Measurements from ENCODE around the gene XPA.
"Not testable (repeated sequence)": the region's sequence is repeated elsewhere in the genome, so short reads cannot be mapped to it uniquely, and the experiment has no call there.

The XPA gene

DNA sequence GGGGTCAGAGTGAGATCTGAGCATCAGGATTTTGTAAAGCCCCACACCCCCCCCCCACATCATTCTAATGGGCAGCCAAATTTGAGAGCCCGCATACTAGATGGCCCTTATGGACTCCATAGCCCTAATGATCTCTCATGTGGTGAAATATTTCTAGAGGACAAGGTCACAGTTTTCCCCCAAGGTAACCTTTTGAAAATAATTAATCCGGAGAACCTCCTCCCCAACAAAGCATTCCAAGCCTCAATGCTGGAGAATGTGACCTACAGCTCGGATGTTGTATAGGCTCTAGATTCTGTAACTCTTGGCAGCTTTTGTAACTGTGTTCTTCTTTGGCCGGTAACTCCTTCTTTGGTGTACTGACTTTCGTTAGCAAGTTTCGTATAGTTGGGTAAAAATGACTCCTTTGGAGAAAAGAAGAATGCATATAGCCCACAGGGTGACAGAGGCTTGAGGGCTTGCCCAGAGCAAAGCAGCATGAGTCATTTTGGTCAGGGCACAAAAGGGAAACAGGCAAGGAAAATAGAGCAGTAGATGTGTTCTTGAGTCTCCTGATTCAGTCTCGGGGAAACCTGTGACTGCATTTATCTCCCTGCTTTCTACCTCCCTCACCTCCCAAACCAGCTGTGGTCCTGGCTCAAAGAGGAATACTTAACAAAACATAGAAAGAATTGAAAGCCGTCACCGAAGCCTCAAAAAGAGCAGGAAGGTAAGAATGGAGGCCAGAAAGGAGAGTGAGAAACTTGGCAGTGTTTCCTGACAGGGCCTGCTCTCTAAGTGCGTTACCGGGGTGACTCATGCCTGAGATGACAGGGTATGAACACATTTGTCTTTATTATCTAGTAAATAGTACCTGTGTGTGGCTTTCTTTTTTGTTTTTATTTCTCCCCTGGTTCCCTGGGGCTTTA lies 6.6 kb upstream of the XPA start:
- DNase-seq (ENCODE audit: low read depth in 1 of 2, low spot score in 1 of 2): no peak

DNA sequence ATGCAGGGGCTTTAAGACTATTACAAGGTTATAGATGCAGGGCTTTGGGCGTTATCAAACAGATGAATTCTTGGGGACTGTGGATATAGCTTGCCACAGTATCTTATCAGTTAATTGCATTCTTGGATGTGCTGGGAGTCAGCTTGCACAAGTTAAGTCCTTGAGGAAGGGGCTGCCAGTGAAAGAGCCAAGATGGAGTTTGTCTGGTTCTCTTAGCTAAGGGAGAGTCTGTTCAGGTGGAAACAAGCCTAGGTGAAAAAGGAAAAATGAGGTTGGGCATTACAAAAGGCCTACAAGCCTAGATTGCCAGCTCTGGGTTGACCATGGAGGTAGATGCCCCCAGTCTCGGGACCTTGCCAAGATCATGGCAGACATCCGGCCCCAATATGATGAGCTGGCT lies 2.7 kb upstream of the XPA start:
- DNase-seq (ENCODE audit: low read depth in 1 of 2, low spot score in 1 of 2): not testable (repeated sequence)

DNA sequence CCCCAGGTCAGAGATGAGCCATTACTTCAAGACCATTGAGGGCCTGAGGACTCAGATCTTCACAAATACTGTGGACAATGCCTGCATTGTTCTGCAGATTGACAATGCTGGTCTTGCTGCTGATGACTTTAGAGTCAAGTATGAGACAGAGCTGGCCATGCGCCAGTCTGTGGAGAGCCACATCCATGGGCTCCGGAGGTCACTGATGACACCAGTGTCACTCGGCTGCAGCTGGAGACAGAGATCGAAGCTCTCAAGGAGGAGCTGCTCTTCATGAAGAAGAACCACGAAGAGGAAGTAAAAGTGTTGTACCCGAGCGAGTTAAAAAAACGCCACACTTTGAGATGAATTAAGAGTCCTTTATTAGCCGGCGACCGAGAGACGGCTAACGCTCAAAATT lies 2.1 kb upstream of the XPA start:
- DNase-seq (ENCODE audit: low read depth in 1 of 2, low spot score in 1 of 2): not testable (repeated sequence)

DNA sequence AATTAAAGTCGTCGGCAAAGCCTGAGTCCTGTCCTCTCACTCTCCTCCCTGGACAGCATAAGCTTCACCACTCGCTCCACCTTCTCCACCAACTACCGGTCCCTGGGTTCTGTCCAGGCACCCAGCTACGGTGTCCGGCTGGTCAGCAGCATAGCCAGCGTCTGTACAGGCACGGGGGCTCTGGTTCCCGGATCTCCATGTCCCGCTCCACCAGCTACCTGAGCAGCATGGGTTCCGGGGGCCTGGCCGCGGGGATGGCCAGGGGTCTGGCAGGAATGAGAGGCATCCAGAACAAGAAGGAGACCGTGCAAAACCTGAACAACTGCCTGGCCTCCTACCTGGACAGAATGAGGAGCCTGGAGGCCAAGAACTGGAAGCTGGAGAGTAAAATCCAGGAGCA lies 1.7 kb upstream of the XPA start:
- DNase-seq (ENCODE audit: low read depth in 1 of 2, low spot score in 1 of 2): no peak

DNA sequence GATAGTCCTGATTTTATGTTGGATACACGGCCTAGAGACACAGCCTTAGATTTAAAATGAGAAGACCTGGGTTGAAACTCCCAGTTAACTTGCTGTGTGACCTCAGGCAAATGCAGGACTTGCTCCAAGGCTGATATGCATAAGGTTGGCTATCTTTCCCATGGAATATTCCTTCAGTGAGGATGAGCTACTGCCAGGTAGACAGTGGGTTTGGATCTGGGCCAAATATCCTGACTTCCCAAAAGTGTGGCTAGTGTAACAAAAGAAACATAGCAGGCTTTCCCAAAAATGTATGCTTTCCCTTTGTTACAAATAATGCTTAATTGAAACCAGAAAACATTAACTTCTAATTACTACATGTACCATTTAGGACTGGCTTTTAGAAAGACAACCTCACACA lies 697 bp upstream of the XPA start:
- no peak for DNase-seq (ENCODE audit: low read depth in 1 of 2, low spot score in 1 of 2)

DNA sequence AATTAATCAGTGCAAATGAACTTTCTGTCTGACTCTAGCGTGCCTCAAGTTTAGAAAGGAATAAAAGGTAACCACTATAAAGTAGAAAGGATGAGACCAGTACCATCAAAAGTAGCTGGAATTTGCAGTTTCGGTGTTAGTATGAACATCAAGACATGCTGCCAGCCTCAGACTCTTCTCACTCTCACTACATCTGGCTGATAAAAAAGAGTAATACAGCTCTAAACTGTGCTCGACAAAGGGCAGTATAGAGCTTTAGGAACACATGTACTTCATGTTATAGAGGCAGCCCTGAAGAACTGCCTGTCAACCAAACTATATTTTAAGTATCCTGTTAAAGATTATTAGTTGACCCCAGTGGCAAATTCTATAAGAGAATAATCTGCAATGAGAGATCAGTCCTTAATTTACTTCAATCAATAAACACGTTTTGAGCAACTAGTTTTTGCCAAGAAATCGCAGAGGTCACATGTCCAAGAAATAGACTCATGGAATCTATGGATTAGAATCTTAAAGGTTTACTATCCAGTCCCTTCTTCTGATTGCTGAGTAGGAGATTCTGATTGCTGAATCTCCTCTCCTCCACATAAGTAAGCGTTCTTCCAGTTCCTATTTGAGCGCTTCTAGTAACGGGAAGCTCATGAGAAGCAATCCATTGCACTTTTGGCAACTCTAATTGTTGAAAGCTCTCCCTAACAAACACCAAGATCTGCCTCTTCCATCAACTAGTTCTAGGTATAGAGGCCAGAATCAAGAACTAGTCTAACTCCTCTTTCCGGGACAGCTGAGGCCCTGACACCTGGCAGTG lies 941 bp downstream of the XPA start:
- DNase-seq (ENCODE audit: low read depth in 1 of 2, low spot score in 1 of 2): no peak

DNA sequence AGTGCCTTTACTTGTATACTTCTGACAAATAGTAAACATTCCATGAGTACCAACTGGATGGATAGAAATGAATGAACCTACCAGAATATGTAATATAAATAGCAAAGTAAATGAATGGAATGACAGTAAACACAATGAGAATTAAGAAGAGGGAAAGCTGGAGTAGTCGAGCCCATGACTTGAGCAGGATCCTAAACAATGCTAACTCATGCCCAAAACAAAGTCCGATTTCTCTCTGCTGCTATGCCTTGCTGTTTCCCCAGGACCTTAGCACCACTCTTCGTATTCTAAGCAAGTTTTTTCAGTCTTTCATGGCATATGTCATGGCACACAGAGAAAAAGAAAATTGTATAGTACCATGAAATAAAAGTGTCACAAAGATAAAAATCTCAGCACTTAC lies 1.8 kb downstream of the XPA start:
- no peak for DNase-seq (ENCODE audit: low read depth in 1 of 2, low spot score in 1 of 2)

DNA sequence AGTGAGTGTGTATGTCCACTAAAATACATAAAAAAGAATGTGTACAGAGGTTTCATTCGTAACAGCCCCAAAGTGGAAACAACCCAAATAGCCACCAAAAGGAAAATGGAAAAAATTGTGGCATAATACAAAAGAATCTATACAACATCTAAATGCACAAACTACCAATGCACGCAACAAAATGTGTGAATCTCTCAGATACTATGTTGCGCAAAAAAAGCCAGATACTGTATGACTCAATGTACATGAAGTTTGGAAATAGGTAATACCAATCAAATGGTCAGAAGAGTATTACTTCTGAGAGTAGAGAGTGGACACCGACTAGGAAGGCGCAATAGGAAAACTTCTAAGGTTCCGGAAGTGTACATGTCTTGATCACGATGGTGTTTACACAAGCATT lies 2.4 kb downstream of the XPA start:
- no peak for DNase-seq (ENCODE audit: low read depth in 1 of 2, low spot score in 1 of 2)

DNA sequence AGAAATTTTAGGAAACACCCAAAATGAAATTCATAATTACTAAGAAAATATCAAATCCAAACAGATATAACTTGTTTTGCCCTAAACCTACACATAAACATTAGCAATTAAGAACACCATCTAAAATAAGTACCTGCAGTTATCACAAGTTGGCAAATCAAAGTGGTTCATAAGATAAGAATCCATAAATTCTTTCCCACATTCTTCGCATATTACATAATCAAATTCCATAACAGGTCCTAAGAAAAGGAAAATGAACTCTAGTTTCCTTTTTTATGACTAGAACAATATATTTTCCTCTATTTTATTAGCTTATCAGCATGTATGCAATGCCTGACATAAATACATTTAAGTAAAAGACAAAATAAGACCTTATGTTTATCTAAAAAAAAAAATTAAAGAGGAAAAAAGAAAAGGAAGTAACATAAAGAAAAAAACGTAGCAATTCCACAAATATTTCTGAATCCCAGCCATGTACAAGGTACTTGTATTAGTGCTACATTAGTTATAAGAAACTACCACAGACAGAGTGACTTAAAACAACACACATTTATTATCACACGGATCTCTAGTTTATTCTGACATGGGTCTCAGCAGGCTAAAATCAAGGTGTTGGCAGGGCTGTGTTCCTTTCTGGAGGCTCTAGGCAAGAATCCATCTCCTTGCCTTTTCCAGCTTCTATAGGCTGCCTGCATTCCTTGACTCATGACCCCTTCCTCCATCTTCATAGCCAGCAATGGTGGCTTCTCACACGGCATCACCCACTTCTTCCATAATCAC lies 7.5 kb downstream of the XPA start:
- DNase-seq (ENCODE audit: low read depth in 1 of 2, low spot score in 1 of 2): no peak

DNA sequence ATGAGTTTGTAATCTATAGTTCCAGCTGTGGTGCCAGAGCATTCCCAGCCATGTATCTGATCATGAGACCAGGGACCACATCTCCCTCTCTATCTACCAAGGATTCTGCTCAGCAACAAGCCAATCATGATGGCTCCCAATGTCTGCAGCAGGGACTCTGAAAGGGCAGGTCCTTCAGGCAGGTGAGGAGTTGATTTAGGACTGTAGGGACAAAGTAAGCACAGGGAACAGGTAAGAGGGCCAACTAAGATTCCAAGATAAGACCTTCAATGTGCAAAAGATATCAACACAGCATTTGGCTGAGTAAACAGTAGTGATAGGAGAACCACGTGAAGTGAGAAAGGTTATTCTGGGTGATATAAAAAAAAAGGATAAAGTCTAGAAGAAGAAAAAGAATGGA lies 8.5 kb downstream of the XPA start:
- no peak for DNase-seq (ENCODE audit: low read depth in 1 of 2, low spot score in 1 of 2)

DNA sequence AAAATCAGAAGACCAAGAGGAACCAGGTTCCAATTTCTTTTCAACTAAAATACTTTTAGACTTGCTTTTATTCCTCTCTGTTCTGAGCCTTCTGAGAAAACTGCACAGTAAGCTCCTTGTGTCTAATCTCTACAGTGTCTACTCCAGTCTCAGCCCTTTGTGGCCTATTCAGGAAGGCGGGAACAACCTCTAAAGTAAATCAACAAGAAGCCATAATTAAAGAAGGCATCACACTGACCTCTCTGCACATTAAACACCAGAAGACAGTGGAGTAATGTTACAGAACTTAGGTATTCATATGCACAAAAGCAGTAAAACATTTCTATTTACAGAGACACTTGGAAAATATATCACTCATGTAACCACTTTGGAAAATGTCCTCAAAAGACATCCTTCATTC lies 14.9 kb downstream of the XPA start:
- DNase-seq (ENCODE audit: low read depth in 1 of 2, low spot score in 1 of 2): no peak

DNA sequence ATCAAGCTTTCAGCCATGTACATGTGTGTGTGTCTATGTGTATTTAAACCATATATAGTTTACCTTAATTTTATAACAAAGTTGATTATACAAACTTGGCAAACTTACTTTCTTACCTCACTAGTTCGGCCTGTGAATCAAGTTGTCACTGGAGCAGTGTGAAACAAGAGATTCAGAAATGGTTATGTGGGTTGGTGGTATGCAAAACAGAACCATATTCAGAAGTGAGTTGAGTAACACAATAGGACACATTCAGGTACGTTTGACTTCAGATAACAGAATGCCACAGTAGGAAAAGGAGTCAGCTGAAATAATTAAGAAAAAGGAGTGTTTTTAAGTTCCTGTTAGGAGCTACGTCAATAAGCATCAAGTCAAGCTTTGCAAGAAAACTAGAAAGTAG lies 21.5 kb downstream of the XPA start:
- DNase-seq (ENCODE audit: low read depth in 1 of 2, low spot score in 1 of 2): no peak

DNA sequence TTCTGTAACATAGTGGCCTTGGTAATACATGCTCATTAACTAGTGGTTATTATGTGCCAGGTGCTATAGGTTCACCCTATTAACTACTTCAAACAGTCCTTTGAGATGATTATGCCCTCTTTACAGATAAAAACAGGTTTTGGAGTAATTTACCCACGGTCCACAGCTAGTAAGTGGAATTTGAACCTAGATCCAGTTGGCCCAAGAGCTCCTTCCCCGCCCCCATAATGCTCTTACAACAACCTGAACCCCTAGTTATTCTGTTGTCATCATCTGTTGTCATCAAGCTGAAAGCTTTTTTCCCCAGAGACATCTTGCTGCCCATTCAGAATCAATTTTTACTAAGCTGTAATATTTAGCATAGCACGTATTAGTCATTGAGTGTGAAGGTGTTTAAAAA lies 23.2 kb downstream of the XPA start:
- DNase-seq (ENCODE audit: low read depth in 1 of 2, low spot score in 1 of 2): no peak

DNA sequence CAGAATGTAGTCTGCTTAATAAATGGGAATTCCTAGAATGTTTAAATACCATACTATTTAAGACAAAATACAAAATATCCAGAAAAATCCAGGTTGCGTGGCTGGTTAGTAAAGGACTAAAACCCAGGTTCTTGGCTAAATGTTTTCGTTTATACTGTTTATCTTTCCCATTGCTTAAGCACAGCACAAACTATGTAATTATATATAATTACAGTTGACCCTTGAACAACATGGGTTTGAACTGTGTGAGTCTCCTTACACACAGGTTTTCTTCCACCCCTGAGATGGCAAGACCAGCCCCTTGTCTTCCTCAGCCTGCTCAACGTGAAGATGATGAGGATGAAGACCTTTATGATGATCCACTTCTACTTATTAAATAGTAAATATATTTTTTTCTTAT lies 24.7 kb downstream of the XPA start:
- no peak for DNase-seq (ENCODE audit: low read depth in 1 of 2, low spot score in 1 of 2)

DNA sequence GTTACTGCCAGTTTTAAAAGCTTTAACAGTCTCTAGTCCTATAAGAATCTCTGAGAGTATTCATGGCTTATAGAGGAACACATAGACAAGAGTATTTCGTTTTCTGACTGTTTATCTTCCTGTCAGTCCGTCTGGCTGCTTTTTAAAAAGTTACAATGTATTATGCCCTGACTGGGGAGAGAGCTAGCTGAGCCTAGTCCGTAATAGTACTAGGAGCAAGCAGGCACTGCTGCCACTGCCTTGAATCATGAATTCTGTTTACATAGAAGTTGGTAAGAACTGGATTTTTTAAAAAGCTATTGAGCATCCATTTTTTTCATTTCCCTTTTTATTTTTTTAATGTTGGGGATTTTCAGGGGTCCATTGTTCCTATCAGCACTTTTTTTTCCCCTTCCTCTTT lies 26.6 kb downstream of the XPA start:
- no peak for DNase-seq (ENCODE audit: low read depth in 1 of 2, low spot score in 1 of 2)

DNA sequence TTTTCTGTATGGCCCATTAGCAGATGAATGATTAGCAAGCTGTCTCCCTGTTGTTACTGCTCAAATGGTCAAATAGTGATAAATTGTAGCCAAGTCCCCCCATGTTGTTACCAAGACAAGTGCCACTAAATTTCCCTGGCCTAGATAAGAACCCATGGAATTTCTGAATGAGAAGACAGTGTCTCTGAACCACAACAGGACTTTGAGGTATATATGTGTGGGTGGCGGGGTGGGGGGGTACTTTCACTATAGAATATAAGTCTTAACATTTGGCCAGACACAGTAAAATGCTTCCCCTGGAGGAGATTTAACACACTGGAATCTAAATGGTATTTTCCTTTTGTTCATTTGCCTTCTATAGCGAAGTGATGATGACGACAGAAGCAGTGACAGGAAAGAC lies 28.7 kb downstream of the XPA start:
- no peak for DNase-seq (ENCODE audit: low read depth in 1 of 2, low spot score in 1 of 2)

DNA sequence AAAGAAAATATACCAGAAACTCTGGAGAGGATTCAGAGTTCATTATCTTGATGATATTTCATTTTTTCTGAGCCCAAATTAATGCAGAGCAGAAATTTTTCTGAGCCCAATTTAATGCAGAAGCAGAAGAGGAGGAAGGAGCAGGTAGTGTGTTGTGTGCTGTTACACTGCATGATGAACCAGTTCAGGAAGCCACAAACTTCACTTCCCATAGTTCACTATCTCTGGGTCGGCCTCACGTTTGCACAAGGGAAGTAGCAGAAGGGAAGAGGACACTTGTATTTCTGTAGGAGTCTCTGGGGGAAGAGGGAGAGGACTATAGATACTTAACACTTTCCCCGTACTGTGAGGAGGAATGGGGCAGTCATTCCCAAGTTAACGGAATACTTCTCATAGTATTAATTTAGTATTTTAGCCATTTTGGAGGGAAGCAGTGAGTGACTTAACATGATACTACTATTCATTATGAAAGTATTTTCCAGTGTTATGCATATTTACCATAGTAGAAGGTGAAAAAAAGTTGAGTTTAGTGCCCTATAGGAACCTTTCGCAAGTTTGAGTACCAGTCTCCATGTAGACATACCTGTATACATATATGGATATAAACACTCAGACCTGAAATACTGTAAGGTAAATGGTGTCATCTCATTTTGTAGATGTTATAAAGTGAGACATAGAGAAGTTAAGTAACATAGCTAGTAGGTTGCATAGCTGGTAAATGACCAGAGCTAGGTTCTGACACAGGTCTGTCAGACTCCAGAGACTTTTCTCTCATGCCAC lies 30.0 kb downstream of the XPA start:
- no peak for DNase-seq (ENCODE audit: low read depth in 1 of 2, low spot score in 1 of 2)

DNA sequence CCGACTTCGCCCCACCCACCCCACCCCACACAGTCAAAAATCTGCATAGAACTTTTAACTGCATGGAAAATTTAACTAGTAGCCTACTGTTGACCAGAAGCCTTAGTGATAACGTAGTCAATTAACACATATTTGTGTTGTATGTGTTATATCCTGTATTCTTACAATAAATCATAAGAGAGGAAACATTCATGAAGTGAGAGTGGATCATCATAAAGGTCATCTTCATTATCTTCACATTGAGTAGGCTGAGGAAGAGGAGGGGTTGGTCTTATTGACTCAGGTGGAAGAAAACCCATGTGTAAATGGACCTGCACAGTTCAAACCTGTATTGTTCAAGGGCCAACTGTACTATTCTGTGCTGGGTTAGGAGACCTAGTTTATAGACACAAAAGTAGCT lies 31.4 kb downstream of the XPA start:
- no peak for DNase-seq (ENCODE audit: low read depth in 1 of 2, low spot score in 1 of 2)

DNA sequence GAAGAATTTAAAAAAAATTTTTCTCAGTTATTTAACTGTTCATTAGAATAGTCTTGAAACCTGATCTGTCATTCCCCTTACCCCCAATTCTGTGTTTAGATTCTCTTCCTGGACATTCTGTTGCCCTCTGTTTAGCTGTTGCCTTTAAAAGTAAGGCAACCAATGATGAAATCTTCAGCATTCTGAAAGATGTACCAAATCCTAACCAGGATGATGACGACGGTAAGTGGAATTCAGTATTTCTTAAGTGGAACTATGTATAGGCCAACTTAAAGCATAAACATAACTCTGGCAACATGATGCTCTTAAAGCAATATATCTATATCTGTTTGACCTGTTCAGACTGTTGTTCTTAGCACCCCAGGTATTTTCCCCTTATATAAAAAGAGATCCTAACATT lies 36.3 kb downstream of the XPA start:
- no peak for DNase-seq (ENCODE audit: low read depth in 1 of 2, low spot score in 1 of 2)

DNA sequence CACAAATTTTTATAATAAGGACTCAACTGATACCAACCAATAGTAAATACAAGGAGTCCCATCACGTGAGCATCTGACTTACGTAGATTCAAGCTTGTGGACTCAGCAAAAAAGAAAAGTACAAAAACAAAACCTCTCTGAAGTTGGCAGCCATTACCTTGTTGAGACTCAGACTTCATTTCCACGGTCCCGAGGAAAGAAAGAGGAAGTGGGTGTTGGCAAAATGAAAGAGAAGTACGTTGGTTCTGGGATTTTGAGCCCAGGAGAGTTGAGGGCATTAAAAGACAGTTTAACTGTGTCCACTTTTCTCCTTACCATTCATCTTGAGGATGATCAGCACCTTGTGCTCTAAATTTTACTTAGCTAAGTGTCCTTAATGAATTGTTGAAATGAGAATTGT lies 36.8 kb downstream of the XPA start:
- DNase-seq (ENCODE audit: low read depth in 1 of 2, low spot score in 1 of 2): no peak

DNA sequence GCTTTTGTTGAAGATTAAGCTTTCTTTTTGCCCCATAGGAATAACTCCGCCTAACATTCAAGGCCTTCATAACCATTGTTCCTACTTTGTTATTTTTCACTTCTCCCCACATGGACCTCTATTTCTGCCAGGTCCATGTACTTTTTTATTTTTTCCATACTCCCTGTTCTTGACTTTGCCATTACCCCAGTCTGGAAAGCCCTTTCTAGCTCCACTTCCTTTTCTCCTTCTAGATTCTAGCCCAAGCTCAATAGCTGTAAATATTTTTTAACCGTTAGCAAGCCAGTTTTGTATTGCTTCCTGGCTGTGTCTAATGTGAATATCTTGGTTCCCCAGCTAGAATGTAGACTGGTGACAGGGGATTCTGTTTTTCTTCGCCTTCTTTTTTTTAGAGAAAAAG lies 37.4 kb downstream of the XPA start:
- no peak for DNase-seq (ENCODE audit: low read depth in 1 of 2, low spot score in 1 of 2)

Data from activated T-helper 1 cell treated with anti-CD3 and anti-CD28 coated beads, Interleukin-2, amount 50 U/mL, for 16 hours (primary cell).